Endothelial cell of umbilical vein (primary cell): ENCODE results near the gene ZNF226. TPM values are rescaled to one million over a fixed set of nuclear protein-coding genes. Genes with fewer than 3 reads are reported as not detected.

ENCODE experiments used
- BruUV-seq: library from RNA; stranded (reverse); fragments of 400-500 nt; replicated peaks from 2 replicates; lab custom pipeline; 2021; lab: Mats Ljungman, UMichigan
- CTCF ChIA-PET: fragments of 300-600, 350-600 bp; sonication (Branson Sonifier 250); formaldehyde crosslinking; loops from one replicate; lab custom pipeline; 2021; ENCODE audit warnings: antibody characterized with exemption, inconsistent platforms; lab: Charles Lee
- POLR2A ChIA-PET: fragments of 300-600, 350-600 bp; sonication (Branson Sonifier 250); formaldehyde crosslinking; loops from one replicate; lab custom pipeline; 2021; ENCODE audit warnings: antibody characterized with exemption, inconsistent platforms; lab: Charles Lee
- DNase-seq: peaks from one replicate; pipeline ENCODE4 v3.0.0-alpha.2; 2011; ENCODE audit warnings: low read depth, low spot score
- FAIRE-seq: peaks from 2 replicates; lab custom pipeline; 2011; peaks lifted over from hg19 to GRCh38; lab: Jason Lieb, UNC
- H2AFZ ChIP-seq: 2 replicates; pipeline ENCODE4 v1.6.0; 2012; ENCODE audit warnings: low read depth, low read length, control low read depth, inconsistent platforms
- H3K27ac ChIP-seq: 2 replicates; pipeline ENCODE4 v1.5.1; 2011; ENCODE audit warnings: low read depth, mild to moderate bottlenecking, control low read depth, low read length, moderate library complexity; ENCODE audit not compliant: insufficient read depth
- H3K27me3 ChIP-seq, 2 experiments: 2 replicates each; pipeline versions ENCODE4 v1.6.0 to v1.6.1; 2011; ENCODE audit warnings: low read length in 2 of 2, mixed read lengths in 1 of 2; ENCODE audit not compliant: control insufficient read depth in 2 of 2, insufficient read depth in 2 of 2
- H3K36me3 ChIP-seq, 2 experiments: 2 replicates in 1 of 2; 3 replicates in 1 of 2; pipeline ENCODE4 v1.5.1; 2011; ENCODE audit warnings: low read length in 2 of 2, mild to moderate bottlenecking in 1 of 2, moderate library complexity in 1 of 2; ENCODE audit not compliant: control insufficient read depth in 2 of 2, insufficient read depth in 2 of 2; ENCODE audit errors: extremely low read depth in 1 of 2
- H3K4me1 ChIP-seq: 3 replicates; pipeline ENCODE4 v1.5.1; 2011; ENCODE audit warnings: mild to moderate bottlenecking, low read length; ENCODE audit not compliant: control insufficient read depth, insufficient read depth; ENCODE audit errors: extremely low read depth
- H3K4me2 ChIP-seq: 2 replicates; pipeline ENCODE4 v1.6.1; 2011; ENCODE audit warnings: low read length, control low read depth, mixed read lengths; ENCODE audit not compliant: insufficient read depth
- H3K4me3 ChIP-seq, 3 experiments: fragments of 200-600 bp in 1 of 3; sonication (generic), shearing (Covaris generic) in 1 of 3; replicated peaks in 1 of 3; 2 replicates each; pipeline ENCODE4 v1.5.1; 2011 to 2016; ENCODE audit warnings: control low read depth in 3 of 3, low read length in 3 of 3, mild to moderate bottlenecking in 2 of 3, inconsistent platforms in 1 of 3, low read depth in 1 of 3, moderate library complexity in 1 of 3; ENCODE audit not compliant: insufficient read depth in 1 of 3
- H3K79me2 ChIP-seq: 2 replicates; pipeline ENCODE4 v1.6.0; 2012; ENCODE audit warnings: low read length, inconsistent platforms; ENCODE audit not compliant: control insufficient read depth, insufficient read depth
- H3K9ac ChIP-seq: replicated peaks from 2 replicates; pipeline ENCODE3; 2011; ENCODE audit warnings: low read length, control low read depth; ENCODE audit not compliant: insufficient read depth; ENCODE audit errors: extremely low read depth
- H3K9me1 ChIP-seq: replicated peaks from 3 replicates; pipeline ENCODE4 v1.6.0; 2011; ENCODE audit warnings: mild to moderate bottlenecking, low read length; ENCODE audit not compliant: control insufficient read depth, insufficient read depth; ENCODE audit errors: extremely low read depth
- H3K9me3 ChIP-seq: replicated peaks from 2 replicates; pipeline ENCODE4 v1.5.1; 2012; ENCODE audit warnings: low read length, inconsistent platforms; ENCODE audit not compliant: control insufficient read depth, insufficient read depth
- H4K20me1 ChIP-seq: replicated peaks from 2 replicates; pipeline ENCODE3; 2011; ENCODE audit warnings: mild to moderate bottlenecking, low read length; ENCODE audit not compliant: control insufficient read depth, insufficient read depth; ENCODE audit errors: extremely low read depth
- FOS ChIP-seq: IDR thresholded peaks from 2 replicates; pipeline ENCODE4 v1.6.1; 2011; ENCODE audit warnings: mild to moderate bottlenecking, low read length, moderate library complexity, borderline replicate concordance; ENCODE audit not compliant: insufficient read depth
- JUN ChIP-seq: IDR thresholded peaks from 2 replicates; pipeline ENCODE4 v1.6.1; 2011; ENCODE audit warnings: borderline replicate concordance, low read depth; ENCODE audit not compliant: insufficient read length, insufficient read depth
- MYC ChIP-seq: IDR thresholded peaks from one replicate; pipeline ENCODE4 v1.6.1; 2011; ENCODE audit warnings: mild to moderate bottlenecking, low read depth, low read length
- POLR2A ChIP-seq: IDR thresholded peaks from 2 replicates; pipeline ENCODE4 v1.6.1; 2012; ENCODE audit warnings: low read depth, mild to moderate bottlenecking, control low read depth, low read length
- POLR2AphosphoS5 ChIP-seq: IDR thresholded peaks from 2 replicates; pipeline ENCODE4 v1.6.1; 2012; ENCODE audit warnings: low read depth, mild to moderate bottlenecking, control low read depth, low read length, moderate library complexity; ENCODE audit not compliant: insufficient read depth
- dilution Hi-C: fragments of 300-500 bp; cut with MboI; formaldehyde crosslinking; loops from one replicate; pipeline ENCODE4 v1.15.0; 2019; ENCODE audit warnings: low sequenced_read_pairs; ENCODE audit not compliant: extremely low pct_ligation_motif_present
- intact Hi-C: fragments of 100-400 bp; cut with micrococcal nuclease; formaldehyde crosslinking; loops from one replicate; pipeline ENCODE4 v1.10.0; 2022
- polyA plus RNA-seq, 4 experiments: library from polyadenylated mRNA; depleted of rRNA in 3 of 4; stranded (reverse) in 3 of 4; unstranded in 1 of 4; fragments of >200 nt; gene quantifications; 2 replicates each; pipeline versions ENCODE4 v1.2.1 to v1.2.3, GENCODE V29; 2011 to 2012; ENCODE audit warnings: missing spikeins in 1 of 4
- total RNA-seq: library from RNA; stranded (reverse); gene quantifications from 2 replicates; pipeline ENCODE4 v1.2.3, GENCODE V29; 2021

ZNF226 gene
- total and polyA plus RNA-seq, 2 donors (not counting 3 experiments of a cell fraction or from before 2014, with no cell fraction given), result 8.8 to 19.7 TPM

- TF ChIP-seq POLR2AphosphoS5, result no peak
- no peak for TF ChIP-seq FOS
- no peak for TF ChIP-seq MYC
- TF ChIP-seq POLR2A, result no peak
- H3K27me3 ChIP-seq, result no peaks in the 10 kb centered on the region
- no peaks in the 10 kb centered on the region for H4K20me1 ChIP-seq
- no peak overlapping the region for H3K9ac ChIP-seq
- no peak overlapping the region for H2AFZ ChIP-seq
- H3K4me1 ChIP-seq, result no peaks in the 10 kb centered on the region
- H3K9me1 ChIP-seq, result no peaks in the 10 kb centered on the region
- H3K36me3 ChIP-seq, result no peaks in the 10 kb centered on the region
- FAIRE-seq, result no peak
- BruUV-seq, result no TSS peak
- no peak overlapping the region for H3K4me2 ChIP-seq
- H3K79me2 ChIP-seq, result no peaks in the 10 kb centered on the region
- dilution Hi-C loops (no loop called here), intact Hi-C loops (no loop called here)
- POLR2A ChIA-PET, result no interaction called here
- H3K4me3 ChIP-seq, result no peak overlapping the region
- DNase-seq, result no peak
- H3K9me3 ChIP-seq, result no peaks in the 10 kb centered on the region
- CTCF ChIA-PET, result no interaction called here
- no peak overlapping the region for H3K27ac ChIP-seq
These were observed 27.2 kb downstream of the ZNF226 start for GRCh38 chr19:44192127-44192526.

GRCh38 chr19:44196772-44197171 is 31.9 kb downstream of the ZNF226 start:
- BruUV-seq, result no TSS peak
- no peaks in the 10 kb centered on the region for H3K9me1 ChIP-seq
- no peak for DNase-seq
- no peak for FAIRE-seq
- no peaks in the 10 kb centered on the region for H3K36me3 ChIP-seq
- H3K4me2 ChIP-seq, result no peak overlapping the region
- H3K4me3 ChIP-seq, result no peak overlapping the region
- H4K20me1 ChIP-seq, result no peaks in the 10 kb centered on the region
- no peak for TF ChIP-seq POLR2A
- TF ChIP-seq POLR2AphosphoS5, result no peak
- TF ChIP-seq JUN, result no peak
- TF ChIP-seq MYC, result no peak
- intact Hi-C loops (no loop called here), dilution Hi-C loops (no loop called here)
- no peak overlapping the region for H3K9ac ChIP-seq
- no peaks in the 10 kb centered on the region for H3K79me2 ChIP-seq
- H3K27ac ChIP-seq, result no peak overlapping the region
- ChIA-PET CTCF (no interaction called here), POLR2A (no interaction called here)
- H2AFZ ChIP-seq, result no peak overlapping the region
- no peaks in the 10 kb centered on the region for H3K4me1 ChIP-seq
- H3K9me3 ChIP-seq, result no peaks in the 10 kb centered on the region
- H3K27me3 ChIP-seq, result no peaks in the 10 kb centered on the region
